BLaER1 (cell line): ENCODE data around the gene PI4KA.

Source experiments
- H3K27ac ChIP-seq: shearing (Covaris generic); formaldehyde crosslinking; 2 replicates; pipeline ENCODE4 v1.8.1; 2022
- H3K27me3 ChIP-seq: shearing (Covaris generic); formaldehyde crosslinking; 2 replicates; pipeline ENCODE4 v1.8.1; 2022
- H3K36me3 ChIP-seq: shearing (Covaris generic); formaldehyde crosslinking; 2 replicates; pipeline ENCODE4 v1.8.1; 2022
- H3K4me1 ChIP-seq: shearing (Covaris generic); formaldehyde crosslinking; 2 replicates; pipeline ENCODE4 v1.8.1; 2022
- H3K4me2 ChIP-seq: shearing (Covaris generic); formaldehyde crosslinking; 2 replicates; pipeline ENCODE4 v1.8.1; 2022
- H3K4me3 ChIP-seq: shearing (Covaris generic); formaldehyde crosslinking; 2 replicates; pipeline ENCODE4 v1.8.1; 2022
- H3K9ac ChIP-seq: shearing (Covaris generic); formaldehyde crosslinking; 2 replicates; pipeline ENCODE4 v1.8.1; 2022
- H3K9me3 ChIP-seq: shearing (Covaris generic); formaldehyde crosslinking; 2 replicates; pipeline ENCODE4 v1.8.1; 2022
- H4K20me1 ChIP-seq: shearing (Covaris generic); formaldehyde crosslinking; 2 replicates; pipeline ENCODE4 v1.8.1; 2022
- Cebpa-rat ChIP-seq: shearing (Covaris generic); IDR thresholded peaks from 2 replicates; pipeline ENCODE4 v1.8.1; 2022

PI4KA gene

GRCh38 chr22:20807315-20807752 lies 51.3 kb downstream of the PI4KA start:
- Histone ChIP-seq H3K27ac (no peak overlapping the region), H4K20me1 (peaks cover 26% of the 10 kb centered on the region), H3K9ac (no peak overlapping the region)

GRCh38 chr22:20805972-20806471 lies 52.6 kb downstream of the PI4KA start:
- Histone ChIP-seq H3K27ac (no peak overlapping the region), H3K4me2 (no peak overlapping the region), H3K9ac (no peak overlapping the region), H3K27me3 (no peaks in the 10 kb centered on the region), H3K4me1 (peaks cover 38% of the 10 kb centered on the region), H3K9me3 (no peaks in the 10 kb centered on the region), H3K4me3 (no peak overlapping the region), H4K20me1 (peaks cover 26% of the 10 kb centered on the region), H3K36me3 (peaks cover 88% of the 10 kb centered on the region)
- no peak for TF ChIP-seq Cebpa-rat

More at GRCh38 chr22:20807315-20807752, 51.3 kb downstream of the PI4KA start:
- H3K27me3 ChIP-seq = no peaks in the 10 kb centered on the region
- H3K4me3 ChIP-seq = no peak overlapping the region
- no peak for TF ChIP-seq Cebpa-rat
- H3K4me2 ChIP-seq = no peak overlapping the region
- H3K9me3 ChIP-seq = no peaks in the 10 kb centered on the region
- peaks cover 88% of the 10 kb centered on the region for H3K36me3 ChIP-seq
- peaks cover 43% of the 10 kb centered on the region for H3K4me1 ChIP-seq

GRCh38 chr22:20804650-20805049 lies 54.0 kb downstream of the PI4KA start:
- H4K20me1 ChIP-seq = peaks cover 24% of the 10 kb centered on the region
- H3K27ac ChIP-seq = no peak overlapping the region
- H3K36me3 ChIP-seq = peaks cover 86% of the 10 kb centered on the region
- no peak overlapping the region for H3K4me3 ChIP-seq
- TF ChIP-seq Cebpa-rat = no peak
- H3K4me1 ChIP-seq = peaks cover 24% of the 10 kb centered on the region
- H3K4me2 ChIP-seq = no peak overlapping the region
- no peaks in the 10 kb centered on the region for H3K27me3 ChIP-seq
- H3K9ac ChIP-seq = no peak overlapping the region
- H3K9me3 ChIP-seq = no peaks in the 10 kb centered on the region

- H3K36me3 ChIP-seq = peaks cover 93% of the 10 kb centered on the region
- H3K9ac ChIP-seq = no peak overlapping the region
- no peaks in the 10 kb centered on the region for H3K27me3 ChIP-seq
- no peak overlapping the region for H3K27ac ChIP-seq
- peaks cover 16% of the 10 kb centered on the region for H3K4me1 ChIP-seq
- no peak overlapping the region for H3K4me2 ChIP-seq
- no peak for TF ChIP-seq Cebpa-rat
- H4K20me1 ChIP-seq = peaks cover 15% of the 10 kb centered on the region; the same call in 1 of the 2 replicates
- no peak overlapping the region for H3K4me3 ChIP-seq
- no peaks in the 10 kb centered on the region for H3K9me3 ChIP-seq
Measured at GRCh38 chr22:20803696-20804324, 54.8 kb downstream of the PI4KA start.

GRCh38 chr22:20802922-20803553 lies 55.6 kb downstream of the PI4KA start:
- no peak overlapping the region for H3K4me3 ChIP-seq
- H3K36me3 ChIP-seq = peaks cover 98% of the 10 kb centered on the region
- no peaks in the 10 kb centered on the region for H3K9me3 ChIP-seq
- 0 out of 2 replicates have a peak, but pooled peaks cover 8% of the 10 kb centered on the region for H4K20me1 ChIP-seq
- no peak for TF ChIP-seq Cebpa-rat
- peak overlapping the region; percentile 29; the same call in 1 of the 2 replicates for H3K9ac ChIP-seq
- peaks cover 8% of the 10 kb centered on the region for H3K4me1 ChIP-seq
- H3K4me2 ChIP-seq = no peak overlapping the region
- no peaks in the 10 kb centered on the region for H3K27me3 ChIP-seq
- H3K27ac ChIP-seq = no peak overlapping the region

GRCh38 chr22:20802452-20802851 lies 56.2 kb downstream of the PI4KA start:
- H3K9ac ChIP-seq = no peak overlapping the region
- peaks cover 2% of the 10 kb centered on the region; the same call in 1 of the 2 replicates for H3K4me1 ChIP-seq
- 0 out of 2 replicates have a peak, but pooled peaks cover 7% of the 10 kb centered on the region for H4K20me1 ChIP-seq
- H3K27ac ChIP-seq = no peak overlapping the region
- H3K27me3 ChIP-seq = no peaks in the 10 kb centered on the region
- H3K4me3 ChIP-seq = no peak overlapping the region
- H3K36me3 ChIP-seq = peaks cover 98% of the 10 kb centered on the region
- TF ChIP-seq Cebpa-rat = no peak
- H3K9me3 ChIP-seq = no peaks in the 10 kb centered on the region
- no peak overlapping the region for H3K4me2 ChIP-seq

- no peaks in the 10 kb centered on the region for H3K27me3 ChIP-seq
- no peak for TF ChIP-seq Cebpa-rat
- H3K9me3 ChIP-seq = no peaks in the 10 kb centered on the region
- 0 out of 2 replicates have a peak, but pooled peaks cover 6% of the 10 kb centered on the region for H3K4me1 ChIP-seq
- peaks cover 94% of the 10 kb centered on the region for H3K36me3 ChIP-seq
- no peak overlapping the region for H3K4me2 ChIP-seq
- H4K20me1 ChIP-seq = 0 out of 2 replicates have a peak, but pooled peaks cover 6% of the 10 kb centered on the region
- no peak overlapping the region for H3K4me3 ChIP-seq
- H3K9ac ChIP-seq = no peak overlapping the region
- H3K27ac ChIP-seq = no peak overlapping the region
Measured at GRCh38 chr22:20799449-20799848, 59.2 kb downstream of the PI4KA start.

- H3K9ac ChIP-seq = no peak overlapping the region
Measured at GRCh38 chr22:20798974-20799373, 59.6 kb downstream of the PI4KA start.

GRCh38 chr22:20798218-20798617 lies 60.4 kb downstream of the PI4KA start:
- Histone ChIP-seq H3K27me3 (no peaks in the 10 kb centered on the region), H3K36me3 (peaks cover 90% of the 10 kb centered on the region), H3K4me1 (0 out of 2 replicates have a peak, but pooled peaks cover 6% of the 10 kb centered on the region), H3K9ac (no peak overlapping the region), H3K9me3 (no peaks in the 10 kb centered on the region), H3K4me3 (no peak overlapping the region), H3K27ac (no peak overlapping the region), H4K20me1 (no peaks in the 10 kb centered on the region), H3K4me2 (no peak overlapping the region)
- TF ChIP-seq Cebpa-rat = no peak

More at GRCh38 chr22:20798974-20799373, 59.6 kb downstream of the PI4KA start:
- Histone ChIP-seq H3K4me3 (no peak overlapping the region), H3K9me3 (no peaks in the 10 kb centered on the region), H4K20me1 (0 out of 2 replicates have a peak, but pooled peaks cover 1% of the 10 kb centered on the region), H3K27ac (no peak overlapping the region), H3K27me3 (no peaks in the 10 kb centered on the region), H3K4me1 (0 out of 2 replicates have a peak, but pooled peaks cover 6% of the 10 kb centered on the region), H3K36me3 (peaks cover 94% of the 10 kb centered on the region), H3K4me2 (no peak overlapping the region)
- no peak for TF ChIP-seq Cebpa-rat

GRCh38 chr22:20796731-20797130 lies 61.9 kb downstream of the PI4KA start:
- no peak overlapping the region for H3K4me2 ChIP-seq
- H3K4me3 ChIP-seq = no peak overlapping the region
- no peaks in the 10 kb centered on the region for H3K9me3 ChIP-seq
- peaks cover 90% of the 10 kb centered on the region for H3K36me3 ChIP-seq
- no peaks in the 10 kb centered on the region for H4K20me1 ChIP-seq
- no peak overlapping the region for H3K27ac ChIP-seq
- TF ChIP-seq Cebpa-rat = no peak
- H3K9ac ChIP-seq = no peak overlapping the region
- H3K27me3 ChIP-seq = no peaks in the 10 kb centered on the region
- H3K4me1 ChIP-seq = 0 out of 2 replicates have a peak, but pooled peaks cover 6% of the 10 kb centered on the region
